K562 (cell line): Measurements from ENCODE around the gene B3GALT4. TPM values are rescaled to one million over a fixed set of nuclear protein-coding genes. Genes with fewer than 3 reads are reported as not detected.

ENCODE experiments used
- CCAR2 ChIP-seq: fragments of 200-400 bp; formaldehyde crosslinking; IDR thresholded peaks from 2 replicates; pipeline ENCODE4 v1.6.1; 2017; ENCODE audit warnings: mild to moderate bottlenecking, low read depth, low read length
- CREM ChIP-seq: IDR thresholded peaks from 2 replicates; pipeline ENCODE4 v1.6.1; 2014; ENCODE audit warnings: antibody characterized with exemption, low read depth
- DACH1 ChIP-seq: fragments of 450-650 bp; IDR thresholded peaks from 2 replicates; pipeline ENCODE4 v1.6.1; 2018; ENCODE audit not compliant: partially characterized antibody
- ELF1 ChIP-seq: fragments of 200-800 bp; sonication (Bioruptor generic); IDR thresholded peaks from 2 replicates; pipeline ENCODE4 v1.6.1; 2016; ENCODE audit warnings: missing genetic modification characterization, missing compliant biosample characterization
- FOXJ2 ChIP-seq: fragments of 200-800 bp; sonication (Bioruptor generic); IDR thresholded peaks from 2 replicates; pipeline ENCODE4 v1.6.1; 2016; ENCODE audit warnings: missing genetic modification characterization, missing compliant biosample characterization
- GABPB1 ChIP-seq: sonication (generic); formaldehyde crosslinking; IDR thresholded peaks from 2 replicates; pipeline ENCODE4 v1.8.0; 2022; ENCODE audit warnings: mild to moderate bottlenecking, missing genetic modification reagents
- HMG20B ChIP-seq: fragments of 250-450 bp; sonication (Bioruptor Pico); IDR thresholded peaks from 2 replicates; pipeline ENCODE4 v1.5.0; 2021; ENCODE audit warnings: mild to moderate bottlenecking
- KAT7 ChIP-seq: sonication (generic); formaldehyde crosslinking; IDR thresholded peaks from 2 replicates; pipeline ENCODE4 v1.8.0; 2022; ENCODE audit warnings: missing genetic modification reagents, mild to moderate bottlenecking, borderline replicate concordance
- LCOR ChIP-seq: sonication (generic); formaldehyde crosslinking; IDR thresholded peaks from 2 replicates; pipeline ENCODE4 v1.8.0; 2022; ENCODE audit warnings: mild to moderate bottlenecking, missing genetic modification reagents
- PTRF ChIP-seq: fragments of 450-650 bp; IDR thresholded peaks from 2 replicates; pipeline ENCODE4 v1.6.1; 2016; ENCODE audit warnings: mild to moderate bottlenecking, missing genetic modification characterization, missing compliant biosample characterization
- RAD21 ChIP-seq, 2 experiments: fragments of 250-450 bp in 1 of 2; fragments of 450-650 bp in 1 of 2; sonication (Bioruptor Pico) in 1 of 2; formaldehyde crosslinking in 1 of 2; IDR thresholded peaks in 1 of 2; conservative IDR thresholded peaks in 1 of 2; 2 replicates each; pipeline versions ENCODE4 v1.4.0 to v1.8.0; 2020 to 2022; ENCODE audit warnings: mild to moderate bottlenecking in 2 of 2, moderate library complexity in 1 of 2
- SREBF1 ChIP-seq: fragments of 150-350 bp; IDR thresholded peaks from 2 replicates; pipeline ENCODE4 v1.6.1; 2014; ENCODE audit warnings: antibody characterized with exemption, low read depth, low read length, borderline replicate concordance
- SRSF1 ChIP-seq: fragments of 200-400 bp; formaldehyde crosslinking; IDR thresholded peaks from 2 replicates; pipeline ENCODE4 v1.6.1; 2017; ENCODE audit warnings: mild to moderate bottlenecking, low read depth, low read length, moderate library complexity
- TARDBP ChIP-seq: fragments of 450-650 bp; IDR thresholded peaks from 2 replicates; pipeline ENCODE4 v1.6.1; 2016
- ZFX ChIP-seq: sonication (generic); formaldehyde crosslinking; IDR thresholded peaks from 2 replicates; pipeline ENCODE4 v1.8.0; 2022; ENCODE audit warnings: mild to moderate bottlenecking, missing genetic modification reagents, moderate library complexity
- ZNF175 ChIP-seq: fragments of 200-800 bp; sonication (Bioruptor generic); IDR thresholded peaks from 2 replicates; pipeline ENCODE4 v1.6.1; 2016; ENCODE audit warnings: low read depth, mild to moderate bottlenecking, missing genetic modification characterization, missing compliant biosample characterization
- polyA plus RNA-seq, 8 experiments: library from polyadenylated mRNA; depleted of rRNA in 4 of 8; stranded (reverse) in 5 of 8; unstranded in 3 of 8; fragments of >200 nt; fragmentation: Nextera tagmentation in 2 of 8; fragmentation: Illumina TruSeq in 1 of 8; extraction: Ambion mirVana in 2 of 8; extraction: Trizol in 1 of 8; gene quantifications; 2 replicates each; pipeline versions ENCODE4 v1.2.1 to v1.2.3, GENCODE V29; 2011 to 2014; ENCODE audit warnings: inconsistent platforms in 1 of 8, missing spikeins in 1 of 8
- total RNA-seq, 7 experiments: library from RNA; depleted of rRNA in 6 of 7; stranded (reverse); fragments of >200 nt in 6 of 7; fragmentation: Illumina TruSeq in 2 of 7; extraction: Trizol in 2 of 7; gene quantifications; 2 replicates each; pipeline versions ENCODE4 v1.2.1 to v1.2.3, GENCODE V29; 2011 to 2021; ENCODE audit warnings: low replicate concordance in 1 of 7
- TF ChIP-seq, protein P1 (sequence below): fragments of 450-650 bp; IDR thresholded peaks from 2 replicates; pipeline ENCODE4 v1.6.1; 2018; ENCODE audit not compliant: partially characterized antibody
- TF ChIP-seq, protein P2 (sequence below): fragments of 200-800 bp; sonication (Bioruptor generic); IDR thresholded peaks from 2 replicates; pipeline ENCODE4 v1.6.1; 2017; ENCODE audit warnings: missing genetic modification characterization, missing compliant biosample characterization
- TF ChIP-seq, protein P3 (sequence below): fragments of 450-650 bp; IDR thresholded peaks from 2 replicates; pipeline ENCODE4 v1.6.1; 2016; ENCODE audit warnings: missing biosample characterization, missing genetic modification characterization
- TF ChIP-seq, protein P4 (sequence below): fragments of 450-650 bp; IDR thresholded peaks from 2 replicates; pipeline ENCODE4 v1.6.1; 2016; ENCODE audit warnings: antibody characterized with exemption

B3GALT4 gene
- total and polyA plus RNA-seq, 9 of the 15 experiments (the other 6 are each of a cell fraction or from before 2014, with no cell fraction given), result 0.11 to 1.3 (median 0.53) TPM; not detected in 1

DNA sequence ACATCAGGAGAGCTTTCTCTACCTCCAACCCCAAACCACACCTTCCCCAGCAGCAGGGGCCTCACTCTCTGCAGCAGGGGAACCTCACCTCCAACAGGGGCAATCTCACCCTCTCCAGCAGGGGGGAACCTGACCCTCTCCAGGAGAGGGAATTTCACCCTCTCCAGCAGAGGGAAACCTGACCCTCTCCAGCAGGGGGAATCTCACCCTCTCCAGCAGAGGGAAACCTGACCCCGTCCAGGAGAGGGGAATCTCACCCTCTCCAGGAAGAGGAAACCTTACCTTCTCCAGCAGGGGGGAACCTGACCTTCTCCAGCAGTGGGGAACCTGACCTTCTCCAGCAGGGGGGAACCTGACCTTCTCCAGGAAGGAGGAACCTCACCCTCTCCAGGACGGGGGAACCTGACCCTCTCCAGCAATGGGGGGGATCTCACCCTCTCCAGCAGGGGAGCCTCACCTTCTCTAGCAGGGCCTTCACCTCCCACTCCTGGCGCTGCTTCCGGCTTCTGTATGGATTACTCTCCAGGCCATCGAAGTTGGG is 3.1 kb downstream of the B3GALT4 start (continued):
- TF ChIP-seq DACH1 (no peak), SREBF1 (peak; percentile 48; the same call in 1 of the 2 replicates), SRSF1 (no peak), ZNF175 (no peak), ZFX (CRISPR knock-in tag) (peak; percentile 42), FOXJ2 (tag) (no peak), HMG20B (CRISPR knock-in tag) (no peak), CCAR2 (0 out of 2 replicates have a peak, but pooled peaks have one; percentile 72), ELF1 (tag) (peak; percentile 82), TARDBP (0 out of 2 replicates have a peak, but pooled peaks have one; percentile 24), CREM (peak; percentile 57), KAT7 (CRISPR knock-in tag) (peak; percentile 29; the same call in 1 of the 2 replicates), GABPB1 (peak; percentile 85), PTRF (tag) (no peak), RAD21 (CRISPR knock-in tag; conservative IDR thresholded peaks at IDR 0.05 in 1 of 2, IDR thresholded peaks at IDR 0.05 in 1 of 2) (peak; percentile 64 to 96), LCOR (CRISPR knock-in tag) (peak; percentile 79; the same call in 1 of the 2 replicates)
- TF ChIP-seq, protein P1, sequence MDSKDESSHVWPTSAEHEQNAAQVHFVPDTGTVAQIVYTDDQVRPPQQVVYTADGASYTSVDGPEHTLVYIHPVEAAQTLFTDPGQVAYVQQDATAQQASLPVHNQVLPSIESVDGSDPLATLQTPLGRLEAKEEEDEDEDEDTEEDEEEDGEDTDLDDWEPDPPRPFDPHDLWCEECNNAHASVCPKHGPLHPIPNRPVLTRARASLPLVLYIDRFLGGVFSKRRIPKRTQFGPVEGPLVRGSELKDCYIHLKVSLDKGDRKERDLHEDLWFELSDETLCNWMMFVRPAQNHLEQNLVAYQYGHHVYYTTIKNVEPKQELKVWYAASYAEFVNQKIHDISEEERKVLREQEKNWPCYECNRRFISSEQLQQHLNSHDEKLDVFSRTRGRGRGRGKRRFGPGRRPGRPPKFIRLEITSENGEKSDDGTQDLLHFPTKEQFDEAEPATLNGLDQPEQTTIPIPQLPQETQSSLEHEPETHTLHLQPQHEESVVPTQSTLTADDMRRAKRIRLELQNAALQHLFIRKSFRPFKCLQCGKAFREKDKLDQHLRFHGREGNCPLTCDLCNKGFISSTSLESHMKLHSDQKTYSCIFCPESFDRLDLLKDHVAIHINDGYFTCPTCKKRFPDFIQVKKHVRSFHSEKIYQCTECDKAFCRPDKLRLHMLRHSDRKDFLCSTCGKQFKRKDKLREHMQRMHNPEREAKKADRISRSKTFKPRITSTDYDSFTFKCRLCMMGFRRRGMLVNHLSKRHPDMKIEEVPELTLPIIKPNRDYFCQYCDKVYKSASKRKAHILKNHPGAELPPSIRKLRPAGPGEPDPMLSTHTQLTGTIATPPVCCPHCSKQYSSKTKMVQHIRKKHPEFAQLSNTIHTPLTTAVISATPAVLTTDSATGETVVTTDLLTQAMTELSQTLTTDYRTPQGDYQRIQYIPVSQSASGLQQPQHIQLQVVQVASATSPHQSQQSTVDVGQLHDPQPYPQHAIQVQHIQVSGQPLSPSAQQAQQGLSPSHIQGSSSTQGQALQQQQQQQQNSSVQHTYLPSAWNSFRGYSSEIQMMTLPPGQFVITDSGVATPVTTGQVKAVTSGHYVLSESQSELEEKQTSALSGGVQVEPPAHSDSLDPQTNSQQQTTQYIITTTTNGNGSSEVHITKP, result peak; percentile 89
- TF ChIP-seq, protein P2, sequence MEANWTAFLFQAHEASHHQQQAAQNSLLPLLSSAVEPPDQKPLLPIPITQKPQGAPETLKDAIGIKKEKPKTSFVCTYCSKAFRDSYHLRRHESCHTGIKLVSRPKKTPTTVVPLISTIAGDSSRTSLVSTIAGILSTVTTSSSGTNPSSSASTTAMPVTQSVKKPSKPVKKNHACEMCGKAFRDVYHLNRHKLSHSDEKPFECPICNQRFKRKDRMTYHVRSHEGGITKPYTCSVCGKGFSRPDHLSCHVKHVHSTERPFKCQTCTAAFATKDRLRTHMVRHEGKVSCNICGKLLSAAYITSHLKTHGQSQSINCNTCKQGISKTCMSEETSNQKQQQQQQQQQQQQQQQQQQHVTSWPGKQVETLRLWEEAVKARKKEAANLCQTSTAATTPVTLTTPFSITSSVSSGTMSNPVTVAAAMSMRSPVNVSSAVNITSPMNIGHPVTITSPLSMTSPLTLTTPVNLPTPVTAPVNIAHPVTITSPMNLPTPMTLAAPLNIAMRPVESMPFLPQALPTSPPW (CRISPR knock-in tag), result peak; percentile 83
- TF ChIP-seq, protein P3, sequence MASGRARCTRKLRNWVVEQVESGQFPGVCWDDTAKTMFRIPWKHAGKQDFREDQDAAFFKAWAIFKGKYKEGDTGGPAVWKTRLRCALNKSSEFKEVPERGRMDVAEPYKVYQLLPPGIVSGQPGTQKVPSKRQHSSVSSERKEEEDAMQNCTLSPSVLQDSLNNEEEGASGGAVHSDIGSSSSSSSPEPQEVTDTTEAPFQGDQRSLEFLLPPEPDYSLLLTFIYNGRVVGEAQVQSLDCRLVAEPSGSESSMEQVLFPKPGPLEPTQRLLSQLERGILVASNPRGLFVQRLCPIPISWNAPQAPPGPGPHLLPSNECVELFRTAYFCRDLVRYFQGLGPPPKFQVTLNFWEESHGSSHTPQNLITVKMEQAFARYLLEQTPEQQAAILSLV (tag), result no peak
- TF ChIP-seq, protein P4, sequence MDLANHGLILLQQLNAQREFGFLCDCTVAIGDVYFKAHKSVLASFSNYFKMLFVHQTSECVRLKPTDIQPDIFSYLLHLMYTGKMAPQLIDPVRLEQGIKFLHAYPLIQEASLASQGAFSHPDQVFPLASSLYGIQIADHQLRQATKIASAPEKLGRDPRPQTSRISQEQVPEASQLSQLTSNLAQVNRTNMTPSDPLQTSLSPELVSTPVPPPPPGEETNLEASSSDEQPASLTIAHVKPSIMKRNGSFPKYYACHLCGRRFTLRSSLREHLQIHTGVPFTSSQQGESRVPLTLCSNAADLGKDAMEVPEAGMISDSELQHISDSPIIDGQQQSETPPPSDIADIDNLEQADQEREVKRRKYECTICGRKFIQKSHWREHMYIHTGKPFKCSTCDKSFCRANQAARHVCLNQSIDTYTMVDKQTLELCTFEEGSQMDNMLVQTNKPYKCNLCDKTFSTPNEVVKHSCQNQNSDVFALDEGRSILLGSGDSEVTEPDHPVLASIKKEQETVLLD, result peak; percentile 52; the same call in 1 of the 2 replicates
